Stomach (tissue), 4 donors: ENCODE data around the gene PCDH20.

ENCODE experiments used
- CTCF ChIP-seq, 7 experiments: fragments of 450-650 bp in 4 of 7; fragments of 200-600 bp in 3 of 7; sonication (generic) in 3 of 7; IDR thresholded peaks; one replicate each; pipeline ENCODE4 v1.5.1; 2016 to 2019; ENCODE audit warnings: antibody characterized with exemption in 7 of 7, control low read depth in 2 of 7, mild to moderate bottlenecking in 1 of 7
- POLR2AphosphoS5 ChIP-seq, 3 donors: sonication (generic); formaldehyde crosslinking; IDR thresholded peaks; one replicate each; pipeline ENCODE4 v1.6.1; 2016; ENCODE audit warnings: antibody characterized with exemption in 3 of 3

GRCh38 chr13:61463024-61463423, 47.4 kb upstream of the PCDH20 start:
- TF ChIP-seq CTCF (IDR thresholded peaks at IDR 0.05): no peak
- TF ChIP-seq POLR2AphosphoS5 (IDR thresholded peaks at IDR 0.05): no peak
